Left ventricle myocardium inferior (tissue), 1 donor: ENCODE data around the gene AMN1. TPM values are rescaled to one million over a fixed set of nuclear protein-coding genes. Genes with fewer than 3 reads are reported as not detected.

ENCODE experiments used
- DNase-seq: peaks from one replicate; pipeline ENCODE4 v3.0.0-alpha.2; 2020
- H3K27ac ChIP-seq: fragments of 200-600 bp; replicated peaks from 2 replicates; pipeline ENCODE4 v1.8.0; 2021
- H3K27me3 ChIP-seq: fragments of 200-600 bp; 2 replicates; pipeline ENCODE4 v1.8.0; 2021; ENCODE audit warnings: low read depth
- H3K36me3 ChIP-seq: fragments of 200-600 bp; 2 replicates; pipeline ENCODE4 v1.8.0; 2021
- H3K4me1 ChIP-seq: fragments of 200-600 bp; 2 replicates; pipeline ENCODE4 v1.8.0; 2021
- H3K4me3 ChIP-seq: fragments of 200-600 bp; 2 replicates; pipeline ENCODE4 v1.8.0; 2021; ENCODE audit warnings: mild to moderate bottlenecking, moderate library complexity
- H3K9me3 ChIP-seq: fragments of 200-600 bp; replicated peaks from 2 replicates; pipeline ENCODE4 v1.8.0; 2021
- CTCF ChIP-seq: fragments of 200-600 bp; IDR thresholded peaks from 2 replicates; pipeline ENCODE4 v1.8.0; 2021; ENCODE audit warnings: antibody characterized with exemption, mild to moderate bottlenecking, borderline replicate concordance
- intact Hi-C: fragments of 100-400 bp; cut with micrococcal nuclease; formaldehyde crosslinking; loops from one replicate; pipeline ENCODE4 v1.11.0; 2022
- long read RNA-seq: library from polyadenylated mRNA; unstranded; transcript quantifications from one replicate; pipeline ENCODE4 v2.0.0, GENCODE V29; 2021
- total RNA-seq: library from RNA; stranded (reverse); fragmentation: NEBNext Ultra II Directional; extraction: Animal tissue kit (Norgen Biotek cat#: 25700); gene quantifications from one replicate; pipeline ENCODE4 v1.2.1, GENCODE V29; 2021
- donor health status: DM: no; HTN: yes; CAD: no; lungs with severe emphysema.

The AMN1 gene
- 13.9 TPM for total RNA-seq
- long read RNA-seq, transcript AMN1-201 (7 exons, 2,110 nt) = major isoform, 11 of 19 reads
- long read RNA-seq, partial matches to known transcripts = 1 of 19 reads
- long read RNA-seq, other reads (novel, unspliced or antisense) = 4 of 19 reads

GRCh38 chr12:31728917-31729640 is at the start of gene AMN1:
Gene AMN1, minus strand, starts transcription at chr12:31729021. Its CDS starts 13 bp downstream, at chr12:31729008.
- peak; percentile 39 for TF ChIP-seq CTCF
- Histone ChIP-seq H3K27ac (peak within 1 kb of the TSS; percentile 99), H3K36me3 (no peaks in the 10 kb centered on the region), H3K9me3 (peaks cover 32% of the 10 kb centered on the region), H3K27me3 (no peaks in the 10 kb centered on the region), H3K4me1 (peaks cover 77% of the 10 kb centered on the region), H3K4me3 (peak within 1 kb of the TSS; percentile 79)
- intact Hi-C loops = no loop called here
- DNase-seq = peak; percentile 99

- Histone ChIP-seq H3K27ac (no peak overlapping the region), H3K4me1 (no peaks in the 10 kb centered on the region), H3K27me3 (no peaks in the 10 kb centered on the region), H3K4me3 (no peak overlapping the region), H3K36me3 (no peaks in the 10 kb centered on the region), H3K9me3 (peaks cover 4% of the 10 kb centered on the region)
- TF ChIP-seq CTCF = no peak
- intact Hi-C loops = no loop called here
- no peak for DNase-seq
Measured at GRCh38 chr12:31773867-31774266, 45.0 kb upstream of the AMN1 start.

GRCh38 chr12:31773223-31773750 is 44.5 kb upstream of the AMN1 start:
- Histone ChIP-seq H3K9me3 (peaks cover 4% of the 10 kb centered on the region), H3K4me1 (no peaks in the 10 kb centered on the region), H3K27ac (no peak overlapping the region), H3K4me3 (no peak overlapping the region), H3K27me3 (no peaks in the 10 kb centered on the region), H3K36me3 (no peaks in the 10 kb centered on the region)
- DNase-seq = no peak
- no peak for TF ChIP-seq CTCF
- intact Hi-C loops = no loop called here

GRCh38 chr12:31772685-31773222 is 43.9 kb upstream of the AMN1 start:
- Histone ChIP-seq H3K9me3 (peaks cover 4% of the 10 kb centered on the region), H3K36me3 (no peaks in the 10 kb centered on the region), H3K27me3 (no peaks in the 10 kb centered on the region), H3K4me3 (no peak overlapping the region), H3K4me1 (no peaks in the 10 kb centered on the region), H3K27ac (no peak overlapping the region)
- intact Hi-C loops = no loop called here
- TF ChIP-seq CTCF = peak; percentile 22
- no peak for DNase-seq

GRCh38 chr12:31772186-31772585 is 43.4 kb upstream of the AMN1 start:
- no peak for TF ChIP-seq CTCF
- no peak for DNase-seq
- Histone ChIP-seq H3K27me3 (no peaks in the 10 kb centered on the region), H3K4me1 (no peaks in the 10 kb centered on the region), H3K36me3 (no peaks in the 10 kb centered on the region), H3K4me3 (no peak overlapping the region), H3K9me3 (peaks cover 4% of the 10 kb centered on the region), H3K27ac (no peak overlapping the region)
- intact Hi-C loops = no loop called here
